Liver (tissue), 9 donors: ENCODE results near the gene TNNI3K. TPM values are rescaled to one million over a fixed set of nuclear protein-coding genes. Genes with fewer than 3 reads are reported as not detected.

Experiments
- DNase-seq: peaks from one replicate; pipeline ENCODE4 v3.0.0-alpha.2; 2017; ENCODE audit warnings: low spot score
- H3K27ac ChIP-seq, 2 donors: one replicate each; pipeline ENCODE4 v1.7.0; 2013; ENCODE audit warnings: inconsistent platforms in 2 of 2, low read length in 2 of 2, control low read depth in 1 of 2, low read depth in 1 of 2, mild to moderate bottlenecking in 1 of 2
- H3K27me3 ChIP-seq, 4 donors: one replicate each; pipeline versions ENCODE4 v1.6.1 to v1.7.0; 2013; ENCODE audit warnings: low read length in 3 of 4, inconsistent platforms in 1 of 4, mild to moderate bottlenecking in 1 of 4, moderate library complexity in 1 of 4; ENCODE audit not compliant: control insufficient read depth in 4 of 4, insufficient read depth in 4 of 4
- H3K36me3 ChIP-seq, 4 donors: one replicate each; pipeline versions ENCODE4 v1.6.1 to v1.7.0; 2013; ENCODE audit warnings: low read length in 3 of 4, mild to moderate bottlenecking in 3 of 4, low read depth in 1 of 4, moderate library complexity in 1 of 4; ENCODE audit not compliant: control insufficient read depth in 4 of 4, insufficient read depth in 3 of 4
- H3K4me1 ChIP-seq, 4 donors: one replicate each; pipeline versions ENCODE4 v1.6.1 to v1.7.0; 2013; ENCODE audit warnings: low read length in 3 of 4, mild to moderate bottlenecking in 3 of 4, moderate library complexity in 1 of 4; ENCODE audit not compliant: control insufficient read depth in 4 of 4, insufficient read depth in 4 of 4
- H3K4me3 ChIP-seq, 3 donors: one replicate each; pipeline versions ENCODE4 v1.6.1 to v1.7.0; 2013; ENCODE audit warnings: low read length in 3 of 3, control low read depth in 1 of 3, low read depth in 1 of 3, mild to moderate bottlenecking in 1 of 3
- H3K9ac ChIP-seq, 2 donors: one replicate each; pipeline ENCODE4 v1.7.0; 2013; ENCODE audit warnings: low read length in 2 of 2, mild to moderate bottlenecking in 2 of 2, moderate library complexity in 2 of 2, control low read depth in 1 of 2, low read depth in 1 of 2
- H3K9me3 ChIP-seq, 4 donors: one replicate each; pipeline versions ENCODE4 v1.6.1 to v1.7.0; 2013; ENCODE audit warnings: low read length in 3 of 4; ENCODE audit not compliant: control insufficient read depth in 4 of 4
- EGR1 ChIP-seq, 2 donors: IDR thresholded peaks; 2 replicates each; pipeline ENCODE4 v1.6.1; 2016 to 2018; ENCODE audit warnings: antibody characterized with exemption in 2 of 2, low read depth in 2 of 2
- FOXA1 ChIP-seq: IDR thresholded peaks from 2 replicates; pipeline ENCODE4 v1.6.1; 2016; ENCODE audit warnings: antibody characterized with exemption
- FOXA2 ChIP-seq: IDR thresholded peaks from 2 replicates; pipeline ENCODE4 v1.6.1; 2016; ENCODE audit warnings: antibody characterized with exemption
- HNF4G ChIP-seq: IDR thresholded peaks from 2 replicates; pipeline ENCODE4 v1.6.1; 2016; ENCODE audit warnings: antibody characterized with exemption
- MAX ChIP-seq: IDR thresholded peaks from 2 replicates; pipeline ENCODE4 v1.6.1; 2016; ENCODE audit warnings: antibody characterized with exemption
- RAD21 ChIP-seq, 2 donors: IDR thresholded peaks; 2 replicates each; pipeline ENCODE4 v1.6.1; 2016; ENCODE audit warnings: antibody characterized with exemption in 2 of 2, mild to moderate bottlenecking in 2 of 2
- YY1 ChIP-seq: IDR thresholded peaks from 2 replicates; pipeline ENCODE4 v1.6.1; 2016; ENCODE audit warnings: antibody characterized with exemption, mild to moderate bottlenecking
- whole genome bisulfite sequencing: extraction: QIAGEN DNeasy Blood & Tissue Kit; methylation state at CpG from one replicate; pipeline ENCODE4 v1.1.7; 2013; 5-methylcytosine and 5-hydroxymethylcytosine counted together
- polyA plus RNA-seq, 2 donors: library from polyadenylated mRNA; stranded (reverse) in 1 of 2; unstranded in 1 of 2; fragments of 200-250 nt in 1 of 2; fragments of >200 nt in 1 of 2; fragmentation: Nextera tagmentation in 1 of 2; extraction: Ambion mirVana in 1 of 2; gene quantifications; one replicate each; pipeline versions ENCODE4 v1.2.1 to v1.2.3, GENCODE V29; 2013 to 2015
- total RNA-seq, 2 donors: library from RNA; depleted of rRNA; stranded (reverse); fragments of >200 nt; gene quantifications; one replicate each; pipeline ENCODE4 v1.2.3, GENCODE V29; 2014
- TF ChIP-seq, protein P1 (sequence below): fragments of 150-350 bp; IDR thresholded peaks from 2 replicates; pipeline ENCODE4 v1.5.1; 2017; ENCODE audit warnings: improper control_type of control experiment, low read depth, low read length; ENCODE audit not compliant: missing input control
- TF ChIP-seq, protein P2 (sequence below): IDR thresholded peaks from 2 replicates; pipeline ENCODE4 v1.6.1; 2016; ENCODE audit warnings: antibody characterized with exemption
- TF ChIP-seq, protein P3 (sequence below): IDR thresholded peaks from 2 replicates; pipeline ENCODE4 v1.6.1; 2016; ENCODE audit warnings: antibody characterized with exemption
- TF ChIP-seq, protein P4 (sequence below): IDR thresholded peaks from 2 replicates; pipeline ENCODE4 v1.6.1; 2016; ENCODE audit warnings: antibody characterized with exemption, mild to moderate bottlenecking
- donor health status: healthy.
- donor health status: healthy.
- donor health status: healthy.
- donor health status: healthy.
- donor health status: healthy.

The TNNI3K gene
- total and polyA plus RNA-seq, 4 donors = 0.09 to 0.10 TPM; not detected in 2

GRCh38 chr1:74205266-74205665 lies 29.9 kb upstream of the TNNI3K start (continued):
- TF ChIP-seq, protein P1, sequence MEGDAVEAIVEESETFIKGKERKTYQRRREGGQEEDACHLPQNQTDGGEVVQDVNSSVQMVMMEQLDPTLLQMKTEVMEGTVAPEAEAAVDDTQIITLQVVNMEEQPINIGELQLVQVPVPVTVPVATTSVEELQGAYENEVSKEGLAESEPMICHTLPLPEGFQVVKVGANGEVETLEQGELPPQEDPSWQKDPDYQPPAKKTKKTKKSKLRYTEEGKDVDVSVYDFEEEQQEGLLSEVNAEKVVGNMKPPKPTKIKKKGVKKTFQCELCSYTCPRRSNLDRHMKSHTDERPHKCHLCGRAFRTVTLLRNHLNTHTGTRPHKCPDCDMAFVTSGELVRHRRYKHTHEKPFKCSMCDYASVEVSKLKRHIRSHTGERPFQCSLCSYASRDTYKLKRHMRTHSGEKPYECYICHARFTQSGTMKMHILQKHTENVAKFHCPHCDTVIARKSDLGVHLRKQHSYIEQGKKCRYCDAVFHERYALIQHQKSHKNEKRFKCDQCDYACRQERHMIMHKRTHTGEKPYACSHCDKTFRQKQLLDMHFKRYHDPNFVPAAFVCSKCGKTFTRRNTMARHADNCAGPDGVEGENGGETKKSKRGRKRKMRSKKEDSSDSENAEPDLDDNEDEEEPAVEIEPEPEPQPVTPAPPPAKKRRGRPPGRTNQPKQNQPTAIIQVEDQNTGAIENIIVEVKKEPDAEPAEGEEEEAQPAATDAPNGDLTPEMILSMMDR = no peak
- TF ChIP-seq, protein P2, sequence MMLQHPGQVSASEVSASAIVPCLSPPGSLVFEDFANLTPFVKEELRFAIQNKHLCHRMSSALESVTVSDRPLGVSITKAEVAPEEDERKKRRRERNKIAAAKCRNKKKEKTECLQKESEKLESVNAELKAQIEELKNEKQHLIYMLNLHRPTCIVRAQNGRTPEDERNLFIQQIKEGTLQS = no peak

GRCh38 chr1:74215229-74215628 lies 20.0 kb upstream of the TNNI3K start:
- DNase-seq = no peak
- WGBS = 96% methylated on average over 1 of the region's 1 CpG
- TF ChIP-seq RAD21 (IDR thresholded peaks at IDR 0.05) (no peak), MAX (no peak)
- TF ChIP-seq, protein P3, sequence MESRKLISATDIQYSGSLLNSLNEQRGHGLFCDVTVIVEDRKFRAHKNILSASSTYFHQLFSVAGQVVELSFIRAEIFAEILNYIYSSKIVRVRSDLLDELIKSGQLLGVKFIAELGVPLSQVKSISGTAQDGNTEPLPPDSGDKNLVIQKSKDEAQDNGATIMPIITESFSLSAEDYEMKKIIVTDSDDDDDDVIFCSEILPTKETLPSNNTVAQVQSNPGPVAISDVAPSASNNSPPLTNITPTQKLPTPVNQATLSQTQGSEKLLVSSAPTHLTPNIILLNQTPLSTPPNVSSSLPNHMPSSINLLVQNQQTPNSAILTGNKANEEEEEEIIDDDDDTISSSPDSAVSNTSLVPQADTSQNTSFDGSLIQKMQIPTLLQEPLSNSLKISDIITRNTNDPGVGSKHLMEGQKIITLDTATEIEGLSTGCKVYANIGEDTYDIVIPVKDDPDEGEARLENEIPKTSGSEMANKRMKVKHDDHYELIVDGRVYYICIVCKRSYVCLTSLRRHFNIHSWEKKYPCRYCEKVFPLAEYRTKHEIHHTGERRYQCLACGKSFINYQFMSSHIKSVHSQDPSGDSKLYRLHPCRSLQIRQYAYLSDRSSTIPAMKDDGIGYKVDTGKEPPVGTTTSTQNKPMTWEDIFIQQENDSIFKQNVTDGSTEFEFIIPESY = no peak
- Histone ChIP-seq H3K9me3 (no peaks in the 10 kb centered on the region), H3K36me3 (no peaks in the 10 kb centered on the region), H3K27me3 (no peaks in the 10 kb centered on the region), H3K4me1 (no peaks in the 10 kb centered on the region), H3K4me3 (no peak overlapping the region), H3K27ac (no peak overlapping the region), H3K9ac (no peak overlapping the region)

DNA sequence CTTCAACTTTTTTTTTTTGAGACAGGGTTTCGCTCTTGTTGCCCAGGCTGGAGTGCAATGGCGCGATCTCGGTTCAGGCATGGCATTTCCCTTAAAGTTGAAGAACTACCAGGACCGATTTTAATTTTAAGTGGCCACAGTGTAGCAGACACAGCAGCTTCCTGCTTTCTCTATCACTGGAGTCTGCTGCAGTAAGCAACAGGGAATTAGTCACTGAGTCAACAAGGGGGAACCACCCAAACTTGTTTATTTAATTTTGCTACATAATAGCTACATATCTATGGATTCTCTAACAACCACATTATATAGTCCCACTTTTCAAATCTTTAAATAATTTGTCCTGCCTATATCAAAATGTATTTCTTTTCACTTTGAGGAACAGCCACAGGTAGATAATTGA lies 12.5 kb upstream of the TNNI3K start:
- H3K36me3 ChIP-seq = peaks cover 0 to 1% (median 0%) of the 10 kb centered on the region in 4 donors
- H3K4me3 ChIP-seq = no peak overlapping the region
- no peak overlapping the region for H3K27ac ChIP-seq
- peaks cover 2 to 13% (median 10%) of the 10 kb centered on the region in 4 donors for H3K9me3 ChIP-seq
- TF ChIP-seq FOXA1 = no peak
- no peak for TF ChIP-seq YY1
- no peak for TF ChIP-seq EGR1 (IDR thresholded peaks at IDR 0.05; ENCODE audit: low read depth in 2 of 2)
- no peak for TF ChIP-seq MAX
- TF ChIP-seq HNF4G = no peak
- TF ChIP-seq, protein P1 = no peak
- TF ChIP-seq FOXA2 = no peak
- TF ChIP-seq, protein P4, sequence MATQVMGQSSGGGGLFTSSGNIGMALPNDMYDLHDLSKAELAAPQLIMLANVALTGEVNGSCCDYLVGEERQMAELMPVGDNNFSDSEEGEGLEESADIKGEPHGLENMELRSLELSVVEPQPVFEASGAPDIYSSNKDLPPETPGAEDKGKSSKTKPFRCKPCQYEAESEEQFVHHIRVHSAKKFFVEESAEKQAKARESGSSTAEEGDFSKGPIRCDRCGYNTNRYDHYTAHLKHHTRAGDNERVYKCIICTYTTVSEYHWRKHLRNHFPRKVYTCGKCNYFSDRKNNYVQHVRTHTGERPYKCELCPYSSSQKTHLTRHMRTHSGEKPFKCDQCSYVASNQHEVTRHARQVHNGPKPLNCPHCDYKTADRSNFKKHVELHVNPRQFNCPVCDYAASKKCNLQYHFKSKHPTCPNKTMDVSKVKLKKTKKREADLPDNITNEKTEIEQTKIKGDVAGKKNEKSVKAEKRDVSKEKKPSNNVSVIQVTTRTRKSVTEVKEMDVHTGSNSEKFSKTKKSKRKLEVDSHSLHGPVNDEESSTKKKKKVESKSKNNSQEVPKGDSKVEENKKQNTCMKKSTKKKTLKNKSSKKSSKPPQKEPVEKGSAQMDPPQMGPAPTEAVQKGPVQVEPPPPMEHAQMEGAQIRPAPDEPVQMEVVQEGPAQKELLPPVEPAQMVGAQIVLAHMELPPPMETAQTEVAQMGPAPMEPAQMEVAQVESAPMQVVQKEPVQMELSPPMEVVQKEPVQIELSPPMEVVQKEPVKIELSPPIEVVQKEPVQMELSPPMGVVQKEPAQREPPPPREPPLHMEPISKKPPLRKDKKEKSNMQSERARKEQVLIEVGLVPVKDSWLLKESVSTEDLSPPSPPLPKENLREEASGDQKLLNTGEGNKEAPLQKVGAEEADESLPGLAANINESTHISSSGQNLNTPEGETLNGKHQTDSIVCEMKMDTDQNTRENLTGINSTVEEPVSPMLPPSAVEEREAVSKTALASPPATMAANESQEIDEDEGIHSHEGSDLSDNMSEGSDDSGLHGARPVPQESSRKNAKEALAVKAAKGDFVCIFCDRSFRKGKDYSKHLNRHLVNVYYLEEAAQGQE = no peak
- DNase-seq = no peak
- 96% methylated on average over 5 of the region's 5 CpGs for WGBS
- H3K9ac ChIP-seq = no peak overlapping the region
- H3K27me3 ChIP-seq = no peaks in the 10 kb centered on the region
- no peaks in the 10 kb centered on the region for H3K4me1 ChIP-seq
